Psoas muscle (tissue), 8 donors: Measurements from ENCODE around the gene IFI27. TPM values are rescaled to one million over a fixed set of nuclear protein-coding genes. Genes with fewer than 3 reads are reported as not detected.
A peak's percentile ranks its signal among the peaks of the same experiment; 100 is the strongest.

ENCODE experiments used
- ATAC-seq, 4 donors: fragments of 200-7000 bp; cut with Tn5 transposase; one replicate each; pipeline ENCODE4 v1.9.1; 2020; ENCODE audit warnings: moderate library complexity in 3 of 4, mild to moderate bottlenecking in 2 of 4
- DNase-seq, 2 donors: peaks; one replicate each; pipeline ENCODE4 v3.0.0-alpha.2; 2020
- H3K27ac ChIP-seq: fragments of 200-600 bp; one replicate; pipeline ENCODE4 v1.8.0; 2022
- H3K27me3 ChIP-seq, 3 donors: fragments of 200-600 bp in 1 of 3; one replicate each; pipeline versions ENCODE4 v1.6.1 to v1.8.0; 2013 to 2022; ENCODE audit warnings: low read length in 2 of 3, mild to moderate bottlenecking in 2 of 3, moderate library complexity in 1 of 3; ENCODE audit not compliant: insufficient read depth in 3 of 3
- H3K36me3 ChIP-seq, 2 donors: fragments of 200-600 bp in 1 of 2; one replicate each; pipeline versions ENCODE4 v1.6.1 to v1.8.0; 2013 to 2022; ENCODE audit warnings: low read depth in 1 of 2, mild to moderate bottlenecking in 1 of 2, moderate library complexity in 1 of 2; ENCODE audit not compliant: insufficient read depth in 1 of 2
- H3K4me1 ChIP-seq: fragments of 200-600 bp; one replicate; pipeline ENCODE4 v1.8.0; 2022
- H3K4me3 ChIP-seq: fragments of 200-600 bp; one replicate; pipeline ENCODE4 v1.8.0; 2022; ENCODE audit warnings: mild to moderate bottlenecking
- H3K9me3 ChIP-seq: fragments of 200-600 bp; one replicate; pipeline ENCODE4 v1.8.0; 2022
- WGBS, 3 donors: extraction: QIAGEN DNeasy Blood & Tissue Kit; methylation state at CpG; one replicate each; pipeline versions ENCODE4 v1.1.6 to v1.1.7; 2013; 5-methylcytosine and 5-hydroxymethylcytosine counted together
- intact Hi-C, 2 donors: fragments of 100-400 bp; cut with DNase I; formaldehyde crosslinking; loops; one replicate each; pipeline versions ENCODE4 v1.11.0 to v1.14.2; 2022
- polyA plus RNA-seq, 3 donors: library from polyadenylated mRNA; stranded (reverse); fragments of 200-250 nt; gene quantifications; one replicate each; pipeline ENCODE4 v1.2.3, GENCODE V29; 2013
- total RNA-seq, 4 donors: library from RNA; stranded (reverse); fragmentation: NEBNext Ultra II Directional in 2 of 4; extraction: Animal tissue kit (Norgen Biotek cat#: 25700) in 2 of 4; gene quantifications; one replicate each; pipeline versions ENCODE4 v1.2.1 to v1.2.4, GENCODE V29; 2021 to 2023
- TF ChIP-seq, protein P1 (sequence below): fragments of 200-600 bp; IDR thresholded peaks from one replicate; pipeline ENCODE4 v1.8.0; 2022; ENCODE audit warnings: antibody characterized with exemption
- donor health status: healthy with polysubstance abuse.
- donor health status: DM: no; HTN: no; CAD: no; lungs with moderate emphysema.
- donor health status: Bipolar disorder and iron deficiency.
- donor health status: healthy.
- donor health status: DM: yes; HTN: yes; CAD: no.
- donor health status: DM: no; HTN: no; CAD: no.
- donor health status: DM: no; HTN: no; CAD: no.
- donor health status: DM: yes; HTN: yes; CAD: no.

Gene IFI27
- total and polyA plus RNA-seq, 7 donors, result 52.8 to 229 (median 95.2) TPM

DNA sequence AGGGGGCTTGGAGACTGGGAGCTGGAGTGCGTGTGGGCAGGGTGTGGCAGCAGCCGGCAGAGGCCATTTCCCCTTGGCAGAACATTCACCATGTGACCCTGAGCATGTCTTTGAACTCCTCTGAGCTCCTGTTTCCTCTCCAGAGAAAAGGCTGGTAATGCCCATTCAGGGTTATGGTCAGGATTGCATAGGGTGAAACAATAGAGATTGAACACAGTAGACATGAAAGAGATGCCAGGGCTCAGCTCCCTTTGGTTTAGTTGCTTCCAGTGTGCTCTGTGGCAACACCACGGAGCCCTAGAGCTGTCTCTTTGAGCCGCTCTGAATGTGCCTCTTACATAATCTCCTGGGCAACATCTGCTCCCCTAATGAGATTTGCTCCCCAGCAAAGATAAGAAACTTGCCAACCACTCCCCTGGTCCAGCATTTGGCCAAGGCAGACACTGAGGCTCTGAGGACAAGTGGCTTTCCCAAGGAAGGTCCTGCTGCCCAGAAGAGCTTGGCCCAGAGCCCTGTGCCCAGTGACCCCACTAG is 4.6 kb downstream of the IFI27 start:
- intact Hi-C loops, result no loop called here
- WGBS, 3 donors, result 19 to 30% (median 24%) methylated on average over 4 of the region's 4 CpGs
- Histone ChIP-seq H3K9me3 (peaks cover 6% of the 10 kb centered on the region), H3K4me3 (no peak overlapping the region), H3K27me3 (peaks cover 0 to 4% (median under 1%) of the 10 kb centered on the region in 3 donors), H3K4me1 (no peaks in the 10 kb centered on the region), H3K27ac (peak overlapping the region; percentile 2), H3K36me3 (no peaks in the 10 kb centered on the region)
- peak; percentile 18 to 70 (median 50) for ATAC-seq
- DNase-seq, result no peak
- TF ChIP-seq, protein P1, sequence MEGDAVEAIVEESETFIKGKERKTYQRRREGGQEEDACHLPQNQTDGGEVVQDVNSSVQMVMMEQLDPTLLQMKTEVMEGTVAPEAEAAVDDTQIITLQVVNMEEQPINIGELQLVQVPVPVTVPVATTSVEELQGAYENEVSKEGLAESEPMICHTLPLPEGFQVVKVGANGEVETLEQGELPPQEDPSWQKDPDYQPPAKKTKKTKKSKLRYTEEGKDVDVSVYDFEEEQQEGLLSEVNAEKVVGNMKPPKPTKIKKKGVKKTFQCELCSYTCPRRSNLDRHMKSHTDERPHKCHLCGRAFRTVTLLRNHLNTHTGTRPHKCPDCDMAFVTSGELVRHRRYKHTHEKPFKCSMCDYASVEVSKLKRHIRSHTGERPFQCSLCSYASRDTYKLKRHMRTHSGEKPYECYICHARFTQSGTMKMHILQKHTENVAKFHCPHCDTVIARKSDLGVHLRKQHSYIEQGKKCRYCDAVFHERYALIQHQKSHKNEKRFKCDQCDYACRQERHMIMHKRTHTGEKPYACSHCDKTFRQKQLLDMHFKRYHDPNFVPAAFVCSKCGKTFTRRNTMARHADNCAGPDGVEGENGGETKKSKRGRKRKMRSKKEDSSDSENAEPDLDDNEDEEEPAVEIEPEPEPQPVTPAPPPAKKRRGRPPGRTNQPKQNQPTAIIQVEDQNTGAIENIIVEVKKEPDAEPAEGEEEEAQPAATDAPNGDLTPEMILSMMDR, result no peak

DNA sequence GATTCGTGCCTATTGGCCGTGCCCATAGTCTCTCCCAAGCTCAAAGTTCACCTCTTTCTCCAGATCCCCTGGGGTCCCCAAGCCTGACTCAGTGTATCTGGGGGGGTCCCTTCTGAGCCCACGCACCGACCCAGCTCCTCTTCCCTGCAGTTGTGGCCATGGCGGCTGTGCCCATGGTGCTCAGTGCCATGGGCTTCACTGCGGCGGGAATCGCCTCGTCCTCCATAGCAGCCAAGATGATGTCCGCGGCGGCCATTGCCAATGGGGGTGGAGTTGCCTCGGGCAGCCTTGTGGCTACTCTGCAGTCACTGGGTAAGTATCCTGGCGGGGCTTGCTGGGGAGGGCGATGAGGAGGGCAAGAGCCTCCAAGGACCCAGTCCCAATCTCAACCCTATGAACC is 5.1 kb downstream of the IFI27 start:
- WGBS, 3 donors, result 79 to 93% (median 88%) methylated on average over 15 of the region's 15 CpGs
- TF ChIP-seq, protein P1, result no peak
- Histone ChIP-seq H3K27ac (no peak overlapping the region), H3K27me3 (peaks cover 0 to 5% (median 4%) of the 10 kb centered on the region in 3 donors), H3K36me3 (no peaks in the 10 kb centered on the region), H3K4me1 (no peaks in the 10 kb centered on the region), H3K4me3 (no peak overlapping the region), H3K9me3 (peaks cover 6% of the 10 kb centered on the region)
- intact Hi-C loops, result no loop called here
- DNase-seq, result no peak
- ATAC-seq, result no peak

DNA sequence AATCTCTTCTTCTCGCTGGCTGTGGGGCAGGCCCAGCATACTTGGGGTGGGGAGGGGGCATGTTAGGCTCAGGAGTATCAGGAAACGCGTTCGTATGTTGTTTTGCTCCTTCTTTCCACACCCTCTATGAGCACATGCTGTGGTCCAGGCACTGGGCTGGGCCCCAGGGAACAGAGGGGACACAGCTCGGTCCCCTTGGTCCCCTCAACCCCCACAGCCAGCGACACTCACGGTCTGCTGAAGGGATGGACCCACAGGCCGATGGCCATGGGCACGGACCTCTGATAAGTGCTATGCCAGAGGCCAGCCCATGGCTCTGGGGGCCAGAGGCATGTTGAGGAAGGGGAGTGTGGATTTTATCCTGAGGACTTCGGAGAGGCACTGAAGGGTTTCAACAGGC is 6.2 kb downstream of the IFI27 start:
- ATAC-seq (no peak), DNase-seq (no peak)
- intact Hi-C loops, result no loop called here
- TF ChIP-seq, protein P1, result no peak
- no peaks in the 10 kb centered on the region for H3K36me3 ChIP-seq
- no peak overlapping the region for H3K27ac ChIP-seq
- H3K4me3 ChIP-seq, result no peak overlapping the region
- H3K27me3 ChIP-seq, result peaks cover 0 to 6% (median 4%) of the 10 kb centered on the region in 3 donors
- peaks cover 6% of the 10 kb centered on the region for H3K9me3 ChIP-seq
- H3K4me1 ChIP-seq, result no peaks in the 10 kb centered on the region
- WGBS, 3 donors, result 77 to 91% (median 89%) methylated on average over 10 of the region's 10 CpGs

GRCh38 chr14:94117856-94118255 is 7.3 kb downstream of the IFI27 start:
- Histone ChIP-seq H3K9me3 (peaks cover 6% of the 10 kb centered on the region), H3K4me1 (no peaks in the 10 kb centered on the region), H3K4me3 (no peak overlapping the region), H3K27ac (no peak overlapping the region), H3K27me3 (peaks cover 0 to 6% (median 4%) of the 10 kb centered on the region in 3 donors), H3K36me3 (no peaks in the 10 kb centered on the region)
- ATAC-seq (no peak), DNase-seq (no peak)
- WGBS, 3 donors, result 76 to 82% (median 81%) methylated on average over 9 of the region's 9 CpGs
- intact Hi-C loops, result no loop called here
- TF ChIP-seq, protein P1, result no peak

DNA sequence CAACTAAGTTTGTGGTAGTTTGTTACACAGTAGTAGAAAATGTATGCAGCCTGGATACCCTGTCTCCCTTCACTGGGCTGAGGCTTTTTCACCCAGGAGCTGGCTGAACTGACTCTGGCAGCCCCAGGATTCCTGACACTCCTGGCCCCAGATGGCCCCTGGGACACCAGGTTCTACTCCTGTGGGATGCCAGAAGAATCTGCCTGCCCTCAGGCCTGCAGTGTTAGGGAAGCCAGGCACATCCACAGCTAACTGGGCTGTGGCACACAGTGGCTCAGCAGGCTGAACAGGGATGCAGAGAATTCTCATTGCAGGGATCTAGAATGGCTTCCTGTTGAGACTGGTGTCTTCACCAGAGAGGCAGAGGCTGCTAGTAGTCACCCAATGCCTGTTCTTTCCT is 8.5 kb downstream of the IFI27 start:
- intact Hi-C loops, result no loop called here
- ATAC-seq (no peak), DNase-seq (no peak)
- TF ChIP-seq, protein P1, result no peak
- Histone ChIP-seq H3K27ac (no peak overlapping the region), H3K4me3 (no peak overlapping the region), H3K27me3 (peaks cover 0 to 6% (median 4%) of the 10 kb centered on the region in 3 donors), H3K36me3 (no peaks in the 10 kb centered on the region), H3K4me1 (no peaks in the 10 kb centered on the region), H3K9me3 (peaks cover 6% of the 10 kb centered on the region)
